Renal cortex interstitium (tissue), 15 donors: ENCODE results near the gene CDH9. TPM values are rescaled to one million over a fixed set of nuclear protein-coding genes. Genes with fewer than 3 reads are reported as not detected.

Source experiments
- DNase-seq, 11 donors: peaks; one replicate each; pipeline ENCODE4 v3.0.0-alpha.2; 2013; ENCODE audit warnings: low read depth in 9 of 11, low spot score in 4 of 11; ENCODE audit errors: extremely low read depth in 1 of 11
- long read RNA-seq, 16 experiments: transcript quantifications; one replicate each; lab custom pipeline, GENCODE V29; 2026
- polyA plus RNA-seq, 3 donors: library from polyadenylated mRNA; unstranded; fragments of 120-200 nt; gene quantifications; one replicate each; pipeline ENCODE4 v1.2.1, GENCODE V29; 2013; ENCODE audit not compliant: insufficient read length in 3 of 3

The CDH9 gene
- polyA plus RNA-seq: 10 to 100 TPM in 1 of 3 donors, 1 to 10 TPM in 2; 9.0 to 11.9 (median 9.8) TPM
- long read RNA-seq, donor 1: 0 reads
- long read RNA-seq, donor 2, partial matches to known transcripts: 0 of 1 reads
- long read RNA-seq, donor 2, other reads (novel, unspliced or antisense): 0 of 1 reads
- long read RNA-seq, donor 3, partial matches to known transcripts: 8 of 10 reads
- long read RNA-seq, donor 3, other reads (novel, unspliced or antisense): 0 of 10 reads
- long read RNA-seq, donor 4: 0 reads
- long read RNA-seq, donor 5: 0 reads
- long read RNA-seq, donor 6, partial matches to known transcripts: 0 of 3 reads
- long read RNA-seq, donor 6, other reads (novel, unspliced or antisense): 0 of 3 reads
- long read RNA-seq, donor 7, partial matches to known transcripts: 7 of 9 reads
- long read RNA-seq, donor 7, other reads (novel, unspliced or antisense): 0 of 9 reads
- long read RNA-seq, donor 8: 0 reads
- long read RNA-seq, donor 9, partial matches to known transcripts: 0 of 1 reads
- long read RNA-seq, donor 9, other reads (novel, unspliced or antisense): 0 of 1 reads
- long read RNA-seq, donor 10: 0 reads
- long read RNA-seq, donor 11, partial matches to known transcripts: 0 of 2 reads
- long read RNA-seq, donor 11, other reads (novel, unspliced or antisense): 0 of 2 reads
- long read RNA-seq, donor 12: 0 reads
- long read RNA-seq, donor 13: 0 reads
- long read RNA-seq, donor 14, partial matches to known transcripts: 0 of 1 reads
- long read RNA-seq, donor 14, other reads (novel, unspliced or antisense): 0 of 1 reads
- long read RNA-seq, donor 15: 0 reads
- long read RNA-seq, donor 16: 0 reads

- no peak for DNase-seq
Measured at GRCh38 chr5:27038476-27038875, at the start of gene CDH9. Gene CDH9, minus strand, starts transcription at chr5:27038586. Its CDS starts 50,253 bp downstream, at chr5:26988333.

DNA sequence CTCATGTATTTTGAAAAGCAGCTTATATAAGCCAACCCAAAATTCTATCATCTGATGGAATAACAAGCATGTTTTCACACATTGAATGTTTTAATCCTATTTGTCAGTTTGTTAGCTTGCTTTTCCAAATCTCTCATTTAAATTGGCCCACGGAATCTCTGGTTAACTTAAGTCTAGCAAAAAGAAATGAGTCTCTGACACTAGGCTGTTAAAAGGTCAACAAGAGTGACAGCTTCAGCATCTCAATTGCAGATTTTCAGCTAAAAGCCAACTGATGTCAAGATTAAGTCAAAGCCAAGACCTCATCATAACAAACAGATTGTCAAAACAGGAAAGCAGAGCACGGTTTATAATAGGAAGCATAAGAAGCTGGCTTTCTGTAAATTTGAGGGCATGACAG lies 49.4 kb upstream of the CDH9 start:
- peak in 1 of 11 donors; percentile 4 for DNase-seq

GRCh38 chr5:27083449-27084415 lies 45.3 kb upstream of the CDH9 start:
- no peak for DNase-seq

- DNase-seq: no peak
Measured at GRCh38 chr5:27080147-27080546, 41.8 kb upstream of the CDH9 start.

- DNase-seq: no peak
Measured at GRCh38 chr5:27062451-27062850, 24.1 kb upstream of the CDH9 start.

DNA sequence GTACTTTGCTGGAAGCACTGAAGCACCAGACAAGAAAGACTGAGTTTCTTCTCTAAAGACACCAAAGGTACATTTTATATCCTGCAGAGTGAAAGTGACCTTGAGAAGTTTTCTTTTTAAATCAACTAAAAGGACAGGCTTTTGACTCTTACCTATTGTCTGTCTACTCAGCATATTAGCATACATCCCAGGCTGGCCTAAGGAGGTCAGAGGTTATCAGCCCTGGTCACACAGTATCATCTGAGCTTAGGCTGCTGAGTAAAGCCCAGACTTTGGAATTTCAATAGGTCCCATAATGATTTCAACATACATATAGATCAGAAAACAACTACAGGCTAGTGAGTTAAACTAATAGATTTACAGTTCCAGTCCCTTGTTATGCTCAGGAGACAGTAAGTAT lies 10.1 kb upstream of the CDH9 start:
- no peak for DNase-seq

DNA sequence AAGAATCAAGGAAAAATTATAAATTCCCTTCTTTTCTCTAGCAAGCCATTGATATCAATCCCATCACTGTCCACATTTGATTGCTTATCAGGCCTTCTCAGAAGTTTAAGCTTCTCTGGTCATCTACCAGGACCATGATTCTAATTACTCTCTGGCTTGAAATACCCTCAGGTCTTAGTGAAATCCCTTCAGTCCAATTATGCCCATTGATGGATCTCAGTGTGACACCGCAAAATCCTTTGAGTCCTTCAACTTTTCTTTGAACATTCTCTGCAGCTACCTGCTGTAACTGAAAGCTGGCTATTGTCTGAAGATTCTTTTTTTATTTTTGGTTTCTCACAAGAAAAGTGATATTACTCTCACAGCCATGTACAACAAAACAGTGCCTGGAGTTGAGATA lies 3.0 kb upstream of the CDH9 start:
- DNase-seq: no peak

GRCh38 chr5:27034565-27034964 lies 3.8 kb downstream of the CDH9 start:
- DNase-seq: no peak

DNA sequence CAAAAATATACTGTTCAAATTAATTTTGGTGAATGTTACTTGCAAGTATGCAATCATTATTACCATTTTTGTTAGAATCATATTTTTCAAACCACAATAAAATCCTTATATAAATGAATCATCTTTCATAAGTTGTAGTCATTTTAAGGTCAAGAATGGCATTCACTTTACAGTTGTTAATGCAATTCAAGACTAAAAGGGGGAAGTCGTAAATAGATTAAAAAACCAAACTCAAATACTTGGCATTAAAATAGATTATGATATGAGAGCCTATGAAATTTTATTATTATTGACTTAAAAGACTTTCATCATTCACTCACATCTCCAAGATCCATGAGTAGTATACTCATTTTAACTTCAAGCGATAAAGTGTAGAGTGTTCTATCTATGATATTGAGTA lies 11.6 kb downstream of the CDH9 start:
- no peak for DNase-seq

GRCh38 chr5:27026063-27026462 lies 12.3 kb downstream of the CDH9 start:
- no peak for DNase-seq

- DNase-seq: no peak
Measured at GRCh38 chr5:27021471-27021870, 16.9 kb downstream of the CDH9 start.

- peak in 1 of 11 donors; percentile 18 for DNase-seq
Measured at GRCh38 chr5:27020973-27021372, 17.4 kb downstream of the CDH9 start.

DNA sequence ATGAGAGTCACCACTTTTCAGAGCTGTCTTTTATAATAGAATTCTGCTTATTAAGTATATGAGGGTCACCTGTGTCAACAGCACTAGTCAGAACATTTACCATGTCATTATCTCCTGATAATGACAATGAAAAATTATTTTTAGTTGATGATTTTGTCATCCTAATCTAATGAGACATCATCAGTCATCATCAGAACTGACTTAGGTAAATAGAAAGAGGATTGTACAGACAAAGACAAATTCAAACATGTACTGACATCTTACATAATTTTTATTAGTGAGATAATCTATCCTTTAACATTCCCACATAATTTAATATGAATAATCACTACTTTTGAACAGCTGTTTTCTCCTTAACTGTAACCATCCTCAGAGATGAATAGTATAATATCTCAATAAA lies 22.6 kb downstream of the CDH9 start:
- DNase-seq: no peak

- DNase-seq: no peak
Measured at GRCh38 chr5:27011274-27011673, 27.1 kb downstream of the CDH9 start.

GRCh38 chr5:27010646-27011045 lies 27.7 kb downstream of the CDH9 start:
- DNase-seq: no peak

DNA sequence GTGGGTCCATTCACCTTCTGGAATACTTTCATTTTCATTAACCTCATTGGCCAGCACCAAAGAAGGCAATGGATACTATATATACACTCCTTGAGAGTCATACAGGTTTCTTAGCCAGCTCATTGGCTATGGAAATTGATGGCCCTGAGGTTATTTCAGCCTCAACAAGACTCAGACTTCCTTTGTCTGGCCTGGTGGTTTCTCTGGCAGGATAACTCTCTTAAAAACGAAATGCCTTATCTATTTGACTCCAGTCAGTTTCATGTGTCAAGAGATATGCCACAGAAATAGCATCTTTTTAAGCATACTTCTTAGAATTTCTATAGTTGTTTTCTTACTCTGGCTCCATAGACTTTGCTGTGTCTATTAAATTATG lies 28.9 kb downstream of the CDH9 start:
- no peak for DNase-seq

- no peak for DNase-seq
Measured at GRCh38 chr5:27008604-27009539, 29.5 kb downstream of the CDH9 start.

- DNase-seq: no peak
Measured at GRCh38 chr5:27007121-27007520, 31.3 kb downstream of the CDH9 start.
